Hepatocyte (in vitro differentiated cells): ENCODE measurements around the gene LMX1B. TPM values are rescaled to one million over a fixed set of nuclear protein-coding genes. Genes with fewer than 3 reads are reported as not detected.

ENCODE experiments used
- DNase-seq: peaks from one replicate; pipeline ENCODE4 v3.0.0-alpha.2; 2016; ENCODE audit warnings: low spot score
- H2AFZ ChIP-seq: fragments of 200-600 bp; sonication (generic); 2 replicates; pipeline ENCODE4 v1.6.0; 2016; ENCODE audit warnings: antibody characterized with exemption, mild to moderate bottlenecking
- H3K27ac ChIP-seq: fragments of 200-600 bp; sonication (generic); 2 replicates; pipeline ENCODE4 v1.5.1; 2016; ENCODE audit warnings: mild to moderate bottlenecking
- H3K27me3 ChIP-seq: fragments of 200-600 bp; sonication (generic); 2 replicates; pipeline ENCODE4 v1.6.1; 2016
- H3K36me3 ChIP-seq: fragments of 200-600 bp; sonication (generic); replicated peaks from 2 replicates; pipeline ENCODE4 v1.5.1; 2016; ENCODE audit warnings: low read depth; ENCODE audit not compliant: insufficient read depth
- H3K4me1 ChIP-seq: fragments of 200-600 bp; sonication (generic); 2 replicates; pipeline ENCODE4 v1.5.1; 2016; ENCODE audit warnings: mild to moderate bottlenecking, moderate library complexity; ENCODE audit not compliant: insufficient read depth
- H3K4me2 ChIP-seq: fragments of 200-600 bp; sonication (generic); 2 replicates; pipeline ENCODE4 v1.6.0; 2016
- H3K4me3 ChIP-seq: fragments of 200-600 bp; sonication (generic); 2 replicates; pipeline ENCODE4 v1.5.1; 2016; ENCODE audit warnings: mild to moderate bottlenecking
- H3K79me2 ChIP-seq: fragments of 200-600 bp; sonication (generic); 2 replicates; pipeline ENCODE4 v1.6.0; 2017; ENCODE audit warnings: mild to moderate bottlenecking
- H3K9me2 ChIP-seq: fragments of 200-600 bp; sonication (generic); replicated peaks from 2 replicates; pipeline ENCODE4 v1.6.0; 2017; ENCODE audit warnings: mild to moderate bottlenecking; ENCODE audit not compliant: insufficient read depth
- H3K9me3 ChIP-seq: fragments of 200-600 bp; sonication (generic); 2 replicates; pipeline ENCODE4 v1.5.1; 2016; ENCODE audit warnings: low read depth, mild to moderate bottlenecking
- H4K20me1 ChIP-seq: fragments of 200-600 bp; sonication (generic); 2 replicates; pipeline ENCODE4 v1.6.0; 2016; ENCODE audit warnings: mild to moderate bottlenecking; ENCODE audit not compliant: insufficient read depth, poor library complexity, severe bottlenecking
- CTCF ChIP-seq: fragments of 200-600 bp; sonication (generic); IDR thresholded peaks from 2 replicates; pipeline ENCODE4 v1.5.1; 2016; ENCODE audit warnings: antibody characterized with exemption, mild to moderate bottlenecking; ENCODE audit not compliant: poor library complexity
- EZH2 ChIP-seq: fragments of 200-600 bp; sonication (generic); IDR thresholded peaks from 2 replicates; pipeline ENCODE4 v1.6.1; 2016; ENCODE audit warnings: antibody characterized with exemption, mild to moderate bottlenecking, borderline replicate concordance
- EZH2phosphoT487 ChIP-seq: fragments of 200-600 bp; sonication (generic); IDR thresholded peaks from one replicate; pipeline ENCODE4 v1.6.1; 2018; ENCODE audit warnings: antibody characterized with exemption, mild to moderate bottlenecking, low read depth, moderate library complexity; ENCODE audit not compliant: unreplicated experiment, severe bottlenecking
- WGBS: methylation state at CpG from one replicate; pipeline ENCODE4 v1.1.6; 2016; ENCODE audit warnings: low lambda C conversion rate; ENCODE audit errors: missing lambda C conversion rate; 5-methylcytosine and 5-hydroxymethylcytosine counted together
- polyA plus RNA-seq: library from polyadenylated mRNA; unstranded; fragments of >200 nt; fragmentation: Nextera tagmentation; extraction: Ambion mirVana; gene quantifications from 2 replicates; pipeline ENCODE4 v1.2.1, GENCODE V29; 2016
- total RNA-seq: library from RNA; depleted of rRNA; stranded (reverse); fragments of >200 nt; gene quantifications from 2 replicates; pipeline ENCODE4 v1.2.3, GENCODE V29; 2014

The LMX1B gene
- total and polyA plus RNA-seq, 2 experiments from 2014 or later = 0.16 TPM; not detected in 1

- WGBS = 89% methylated on average over 10 of the region's 10 CpGs
- Histone ChIP-seq H3K36me3 (no peaks in the 10 kb centered on the region), H2AFZ (no peak overlapping the region), H3K9me3 (no peaks in the 10 kb centered on the region), H3K79me2 (no peaks in the 10 kb centered on the region), H3K27ac (no peak overlapping the region), H3K4me1 (peaks cover 6% of the 10 kb centered on the region), H3K9me2 (no peaks in the 10 kb centered on the region), H3K4me2 (no peak overlapping the region), H3K27me3 (peaks cover 5% of the 10 kb centered on the region), H3K4me3 (no peak overlapping the region), H4K20me1 (no peaks in the 10 kb centered on the region)
- TF ChIP-seq CTCF = no peak
- TF ChIP-seq EZH2phosphoT487 = no peak
- no peak for TF ChIP-seq EZH2
- no peak for DNase-seq
These were observed 86.6 kb downstream of the LMX1B start for GRCh38 chr9:126700296-126700695.

- Histone ChIP-seq H3K9me3 (no peaks in the 10 kb centered on the region), H3K27me3 (peaks cover 8% of the 10 kb centered on the region), H3K36me3 (no peaks in the 10 kb centered on the region), H4K20me1 (no peaks in the 10 kb centered on the region), H3K27ac (no peak overlapping the region), H3K79me2 (no peaks in the 10 kb centered on the region), H3K9me2 (no peaks in the 10 kb centered on the region), H3K4me2 (no peak overlapping the region), H3K4me1 (peaks cover 6% of the 10 kb centered on the region), H2AFZ (no peak overlapping the region), H3K4me3 (no peak overlapping the region)
- TF ChIP-seq EZH2phosphoT487 = no peak
- WGBS = 74% methylated on average over 14 of the region's 14 CpGs
- DNase-seq = no peak
These were observed 87.4 kb downstream of the LMX1B start for GRCh38 chr9:126700903-126701812.

DNA sequence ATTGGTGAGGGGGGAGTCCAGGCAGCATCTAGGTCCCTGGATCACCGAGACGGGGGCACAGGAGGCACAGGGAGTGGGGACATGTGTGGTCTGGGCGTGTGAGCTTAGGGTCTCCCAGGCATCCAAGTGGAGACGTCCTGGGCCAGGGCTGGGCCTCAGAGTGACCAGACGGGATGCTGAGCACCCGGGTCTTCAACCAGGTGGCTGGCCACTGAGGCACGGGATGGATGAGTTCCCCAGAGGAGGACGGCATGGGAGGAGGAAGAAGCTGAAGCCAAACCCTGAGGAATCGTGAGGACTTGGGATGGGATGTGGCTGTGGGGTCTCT is 88.0 kb downstream of the LMX1B start:
- no peaks in the 10 kb centered on the region for H3K79me2 ChIP-seq
- no peaks in the 10 kb centered on the region for H4K20me1 ChIP-seq
- WGBS = 93% methylated on average over 9 of the region's 9 CpGs
- H3K4me1 ChIP-seq = peaks cover 6% of the 10 kb centered on the region
- no peaks in the 10 kb centered on the region for H3K9me3 ChIP-seq
- H3K36me3 ChIP-seq = no peaks in the 10 kb centered on the region
- H3K4me3 ChIP-seq = no peak overlapping the region
- DNase-seq = peak; percentile 2
- no peak overlapping the region for H3K27ac ChIP-seq
- TF ChIP-seq EZH2 (no peak), CTCF (no peak), EZH2phosphoT487 (no peak)
- no peaks in the 10 kb centered on the region for H3K9me2 ChIP-seq
- peaks cover 8% of the 10 kb centered on the region for H3K27me3 ChIP-seq
- no peak overlapping the region for H2AFZ ChIP-seq
- no peak overlapping the region for H3K4me2 ChIP-seq

GRCh38 chr9:126702151-126703001 is 88.6 kb downstream of the LMX1B start:
- H2AFZ ChIP-seq = no peak overlapping the region
- peak; percentile 48 for TF ChIP-seq CTCF
- TF ChIP-seq EZH2 = no peak
- no peak for TF ChIP-seq EZH2phosphoT487
- H3K79me2 ChIP-seq = no peaks in the 10 kb centered on the region
- H3K9me3 ChIP-seq = no peaks in the 10 kb centered on the region
- H3K4me1 ChIP-seq = peaks cover 6% of the 10 kb centered on the region
- H3K4me2 ChIP-seq = no peak overlapping the region
- peaks cover 14% of the 10 kb centered on the region for H3K27me3 ChIP-seq
- no peaks in the 10 kb centered on the region for H3K36me3 ChIP-seq
- H3K27ac ChIP-seq = no peak overlapping the region
- no peaks in the 10 kb centered on the region for H3K9me2 ChIP-seq
- H3K4me3 ChIP-seq = no peak overlapping the region
- 58% methylated on average over 29 of the region's 30 CpGs for WGBS
- DNase-seq = peak; percentile 19
- H4K20me1 ChIP-seq = no peaks in the 10 kb centered on the region
